NCI-H1694 (cell line): ENCODE data around the gene BUD31.
"Not testable (repeated sequence)": the region's sequence is repeated elsewhere in the genome, so short reads cannot be mapped to it uniquely, and the experiment has no call there.

ENCODE experiments used
- DNase-seq: peaks from one replicate; lab custom pipeline; 2025; lab: John Stamatoyannopoulos, UW

The BUD31 gene

DNA sequence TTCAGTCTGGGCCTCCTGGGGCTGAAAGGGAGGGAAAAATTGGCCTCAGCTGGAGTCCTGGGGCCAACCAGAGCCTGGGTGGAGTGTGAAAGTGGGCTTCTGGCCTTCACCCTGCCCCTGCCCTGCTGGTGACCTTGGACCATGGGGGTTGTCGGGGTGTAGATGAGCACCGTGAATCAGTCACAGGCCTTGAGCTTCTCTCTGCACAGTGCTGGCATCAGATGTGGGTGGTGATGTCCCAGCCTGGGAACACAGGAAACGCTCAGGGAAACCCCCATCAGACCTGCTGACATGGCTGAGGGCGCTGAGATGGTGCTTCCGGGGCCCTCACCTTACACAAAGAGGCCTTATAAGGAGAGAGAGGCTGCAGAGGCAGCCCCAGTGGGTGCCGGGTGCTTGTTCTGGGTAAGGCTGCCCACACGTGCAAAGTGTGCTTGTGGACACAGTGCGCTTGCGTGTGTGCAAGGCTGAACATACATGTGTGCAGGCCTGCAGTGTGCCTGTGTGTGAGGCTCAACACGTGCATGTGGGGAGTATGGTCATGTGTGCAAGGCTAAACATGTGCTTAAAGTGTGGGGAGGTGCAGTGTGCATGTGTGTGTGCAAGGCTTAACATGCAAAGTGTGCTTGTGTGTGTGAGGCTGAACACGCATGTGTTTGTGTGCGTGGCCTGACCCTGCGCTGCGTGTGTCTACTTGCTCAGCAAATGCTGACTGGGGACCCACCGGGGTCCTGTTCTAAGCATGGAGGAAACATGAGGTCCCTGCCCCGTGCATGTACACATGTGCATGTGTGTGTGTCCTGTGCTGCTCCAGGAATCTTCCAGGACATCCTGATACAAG is 27.7 kb upstream of the BUD31 start:
- no peak for DNase-seq

DNA sequence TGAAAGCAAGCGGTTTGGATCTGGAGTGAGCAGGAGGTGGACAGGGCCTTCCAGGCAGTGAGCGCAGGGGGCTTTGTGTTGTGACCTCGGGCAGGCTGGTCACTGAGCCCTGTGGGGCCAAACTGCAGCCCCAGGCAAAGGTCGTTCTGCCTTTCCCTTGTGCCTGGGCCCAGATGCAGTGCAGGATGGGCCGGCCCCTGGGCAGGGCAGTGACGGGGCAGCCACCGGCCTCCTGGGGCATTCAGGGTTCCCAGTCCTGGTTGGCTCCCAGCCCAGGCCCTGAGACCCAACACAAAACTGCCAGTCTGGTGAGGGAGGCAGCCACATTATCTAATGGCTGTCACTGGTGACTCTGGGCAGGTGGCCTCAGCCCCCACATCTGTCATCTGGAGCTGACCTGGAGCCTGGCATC is 27.1 kb upstream of the BUD31 start:
- DNase-seq = no peak

- no peak for DNase-seq
Observed at GRCh38 chr7:99383203-99383602, 25.6 kb upstream of the BUD31 start.

- no peak for DNase-seq
Observed at GRCh38 chr7:99383791-99384370, 24.9 kb upstream of the BUD31 start.

DNA sequence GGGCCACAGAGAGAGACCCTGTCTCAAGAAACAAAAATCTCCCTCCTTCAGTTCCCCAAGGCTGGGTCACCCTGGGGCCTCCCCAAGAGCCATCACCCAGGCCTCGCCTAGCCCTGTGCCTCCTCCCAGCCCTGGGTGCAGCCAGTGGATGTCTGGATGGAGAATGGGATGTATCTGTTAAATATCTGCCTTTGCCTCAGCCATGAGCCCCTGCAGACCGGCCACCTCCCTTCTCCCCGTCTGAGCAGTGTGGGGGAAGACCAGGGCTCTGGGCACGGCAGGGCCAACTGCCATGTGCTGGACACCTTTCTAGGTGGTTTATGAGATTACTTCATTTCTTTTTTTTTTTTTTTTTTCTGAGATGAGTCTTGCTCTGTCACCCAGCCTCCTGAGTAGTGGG is 24.2 kb upstream of the BUD31 start:
- no peak for DNase-seq

- DNase-seq = no peak
Observed at GRCh38 chr7:99385564-99385963, 23.2 kb upstream of the BUD31 start.

DNA sequence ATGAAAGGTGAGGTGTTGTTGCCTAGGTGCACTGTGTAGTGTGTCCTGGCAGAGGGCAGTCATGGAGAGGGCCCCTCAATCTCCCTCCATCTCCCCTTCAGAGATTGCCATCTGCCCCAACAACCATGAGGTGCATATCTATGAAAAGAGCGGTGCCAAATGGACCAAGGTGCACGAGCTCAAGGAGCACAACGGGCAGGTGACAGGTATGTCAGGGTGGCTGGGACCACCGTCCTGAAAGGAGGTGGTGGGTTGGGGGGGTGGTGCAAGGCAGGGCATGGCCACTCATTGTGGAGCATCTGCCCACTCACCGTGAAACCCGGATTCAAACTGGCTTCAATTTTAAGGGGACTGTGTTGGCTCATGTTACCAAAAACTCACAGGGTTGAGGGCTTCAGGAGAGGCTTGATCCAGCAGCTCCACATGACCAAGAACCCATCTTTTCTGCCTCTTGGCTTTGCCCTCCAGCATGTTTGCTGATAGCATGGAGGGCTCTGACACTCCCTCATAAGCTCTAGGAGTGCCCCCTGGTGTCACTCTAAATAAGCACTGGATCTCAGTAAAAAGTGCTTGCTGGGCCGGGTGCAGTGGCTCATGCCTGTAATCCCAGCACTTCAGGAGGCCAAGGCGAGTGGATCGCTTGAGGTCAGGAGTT is 22.1 kb upstream of the BUD31 start:
- DNase-seq = peak; percentile 17

DNA sequence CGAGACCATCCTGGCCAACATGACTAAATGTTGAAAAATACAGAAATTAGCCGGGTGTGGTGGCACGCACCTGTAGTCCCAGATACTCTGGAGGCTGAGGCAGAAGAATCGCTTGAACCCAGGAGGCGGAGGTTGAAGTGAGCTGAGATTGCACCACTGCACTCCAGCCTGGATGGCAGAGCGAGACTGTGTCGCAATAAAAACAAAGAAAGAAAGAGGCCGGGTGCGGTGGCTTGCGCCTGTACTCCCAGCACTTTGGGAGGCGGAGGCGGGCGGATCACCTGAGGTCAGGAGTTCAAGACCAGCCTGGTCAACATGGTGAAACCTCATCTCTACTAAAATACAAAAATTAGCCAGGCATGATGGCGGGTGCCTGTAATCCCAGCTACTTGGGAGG is 21.5 kb upstream of the BUD31 start:
- DNase-seq = not testable (repeated sequence)

DNA sequence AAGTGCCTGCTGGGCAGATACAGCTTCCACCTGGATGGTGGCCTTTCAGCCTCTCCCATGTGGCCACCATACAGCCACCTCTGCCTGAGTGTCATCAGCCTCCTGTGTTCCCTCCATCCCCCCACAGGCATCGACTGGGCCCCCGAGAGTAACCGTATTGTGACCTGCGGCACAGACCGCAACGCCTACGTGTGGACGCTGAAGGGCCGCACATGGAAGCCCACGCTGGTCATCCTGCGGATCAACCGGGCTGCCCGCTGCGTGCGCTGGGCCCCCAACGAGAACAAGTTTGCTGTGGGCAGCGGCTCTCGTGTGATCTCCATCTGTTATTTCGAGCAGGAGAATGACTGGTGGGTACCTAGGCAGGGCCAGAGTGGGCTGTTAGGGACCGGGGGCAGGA is 20.9 kb upstream of the BUD31 start:
- DNase-seq = no peak

- DNase-seq = no peak
Observed at GRCh38 chr7:99389772-99390171, 19.0 kb upstream of the BUD31 start.

DNA sequence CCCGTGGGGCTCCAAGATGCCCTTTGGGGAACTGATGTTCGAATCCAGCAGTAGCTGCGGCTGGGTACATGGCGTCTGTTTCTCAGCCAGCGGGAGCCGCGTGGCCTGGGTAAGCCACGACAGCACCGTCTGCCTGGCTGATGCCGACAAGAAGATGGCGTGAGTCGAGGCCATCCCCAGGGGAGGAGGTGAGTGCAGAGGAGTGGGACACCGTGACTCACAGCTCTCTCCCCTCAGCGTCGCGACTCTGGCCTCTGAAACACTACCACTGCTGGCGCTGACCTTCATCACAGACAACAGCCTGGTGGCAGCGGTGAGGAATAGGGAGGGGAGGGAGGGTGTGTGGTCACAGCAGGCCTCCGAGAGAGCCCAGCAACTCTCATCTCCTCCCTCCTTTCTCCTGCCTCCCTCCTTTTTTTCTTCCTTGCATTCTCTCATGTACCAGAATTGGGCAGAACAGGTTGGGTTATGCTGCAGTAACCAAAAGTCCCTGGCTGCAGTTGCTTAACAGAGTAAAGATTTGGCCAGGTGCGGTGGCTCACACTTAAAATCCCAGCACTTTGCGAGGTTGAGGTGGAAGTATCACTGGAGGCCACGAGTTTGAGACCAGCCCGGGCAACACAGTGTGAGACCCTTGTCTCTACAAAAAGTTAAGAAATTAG is 17.7 kb upstream of the BUD31 start:
- DNase-seq = no peak

DNA sequence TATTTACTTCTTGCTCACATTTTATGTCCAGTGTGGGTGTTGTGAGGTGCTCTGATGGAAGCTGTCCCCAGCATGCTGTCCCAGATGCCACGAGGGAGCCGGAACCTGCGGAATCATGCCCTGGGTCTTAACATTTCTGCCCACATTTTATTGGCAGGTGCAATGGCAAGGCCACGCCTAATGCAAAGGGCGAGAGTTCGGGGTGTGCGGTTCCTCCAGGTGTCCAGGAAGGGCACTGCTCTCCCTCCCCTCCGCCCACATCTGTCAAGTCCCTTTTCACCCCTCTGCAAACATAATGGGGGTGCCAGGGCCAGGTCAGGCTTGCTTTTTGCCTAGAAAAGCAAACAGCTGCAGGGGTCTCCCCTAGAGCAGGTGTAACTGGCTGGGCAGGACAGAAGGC is 16.7 kb upstream of the BUD31 start:
- DNase-seq = no peak

DNA sequence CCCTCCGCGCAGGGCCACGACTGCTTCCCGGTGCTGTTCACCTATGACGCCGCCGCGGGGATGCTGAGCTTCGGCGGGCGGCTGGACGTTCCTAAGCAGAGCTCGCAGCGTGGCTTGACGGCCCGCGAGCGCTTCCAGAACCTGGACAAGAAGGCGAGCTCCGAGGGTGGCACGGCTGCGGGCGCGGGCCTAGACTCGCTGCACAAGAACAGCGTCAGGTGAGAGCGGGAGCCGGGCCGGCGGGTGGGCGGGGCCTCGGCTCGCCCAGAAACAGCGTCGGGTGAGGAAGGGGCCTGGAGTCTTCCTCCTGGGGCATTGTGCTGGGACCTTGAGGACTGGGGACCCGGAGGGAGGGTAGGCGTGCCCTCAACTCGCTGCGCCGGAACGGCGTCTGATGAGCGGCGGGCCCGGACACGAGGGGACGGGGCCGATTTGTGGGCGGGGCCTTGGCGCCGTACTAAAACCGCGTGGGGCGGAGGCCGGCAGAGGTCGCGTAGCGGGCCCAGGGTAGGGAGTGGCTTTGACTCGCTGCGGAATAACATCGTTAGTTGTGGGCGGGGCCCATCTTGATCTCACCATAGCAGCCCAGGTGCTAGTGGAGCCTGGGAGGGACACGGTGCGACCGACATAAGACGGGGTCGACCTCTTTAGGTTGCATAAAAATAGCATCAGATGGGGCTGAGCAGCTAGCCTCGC is 16.0 kb upstream of the BUD31 start:
- no peak for DNase-seq

GRCh38 chr7:99393355-99394187 is 15.2 kb upstream of the BUD31 start:
- no peak for DNase-seq

- DNase-seq = no peak
Observed at GRCh38 chr7:99394188-99394502, 14.6 kb upstream of the BUD31 start.

DNA sequence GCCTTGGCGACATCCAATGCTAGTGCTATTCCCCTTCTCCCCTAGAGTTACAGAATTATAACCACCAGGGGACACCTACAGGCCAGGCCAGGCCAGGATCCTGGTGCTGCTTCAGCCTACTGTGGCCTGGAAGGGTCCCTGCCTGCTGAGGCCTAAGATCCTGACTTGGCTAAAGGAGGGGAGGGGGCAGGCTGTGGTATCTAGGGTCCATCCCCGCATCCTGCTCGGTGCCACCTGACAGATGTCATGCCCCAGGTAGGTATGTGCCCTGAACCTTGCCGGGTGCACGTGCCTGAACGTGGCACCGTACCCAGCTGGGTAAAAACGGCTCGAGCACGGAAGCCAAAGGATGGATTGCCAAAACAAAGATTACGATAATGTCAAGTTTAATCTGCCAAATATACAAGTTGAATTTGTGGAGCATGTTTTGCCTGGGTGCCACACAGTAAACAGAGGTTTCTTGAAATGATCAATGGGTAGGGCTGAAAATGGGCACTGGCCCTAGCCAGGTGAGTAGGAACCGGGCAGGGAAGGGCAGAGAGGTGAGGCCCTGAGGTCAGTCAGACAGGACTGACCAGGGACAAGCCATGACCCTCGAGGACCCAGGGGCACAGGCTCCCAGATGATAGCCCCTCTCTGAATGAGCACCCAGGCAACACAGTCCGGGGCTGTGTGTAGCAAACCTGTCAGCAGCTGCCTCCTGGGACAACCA is 13.0 kb upstream of the BUD31 start:
- no peak for DNase-seq

DNA sequence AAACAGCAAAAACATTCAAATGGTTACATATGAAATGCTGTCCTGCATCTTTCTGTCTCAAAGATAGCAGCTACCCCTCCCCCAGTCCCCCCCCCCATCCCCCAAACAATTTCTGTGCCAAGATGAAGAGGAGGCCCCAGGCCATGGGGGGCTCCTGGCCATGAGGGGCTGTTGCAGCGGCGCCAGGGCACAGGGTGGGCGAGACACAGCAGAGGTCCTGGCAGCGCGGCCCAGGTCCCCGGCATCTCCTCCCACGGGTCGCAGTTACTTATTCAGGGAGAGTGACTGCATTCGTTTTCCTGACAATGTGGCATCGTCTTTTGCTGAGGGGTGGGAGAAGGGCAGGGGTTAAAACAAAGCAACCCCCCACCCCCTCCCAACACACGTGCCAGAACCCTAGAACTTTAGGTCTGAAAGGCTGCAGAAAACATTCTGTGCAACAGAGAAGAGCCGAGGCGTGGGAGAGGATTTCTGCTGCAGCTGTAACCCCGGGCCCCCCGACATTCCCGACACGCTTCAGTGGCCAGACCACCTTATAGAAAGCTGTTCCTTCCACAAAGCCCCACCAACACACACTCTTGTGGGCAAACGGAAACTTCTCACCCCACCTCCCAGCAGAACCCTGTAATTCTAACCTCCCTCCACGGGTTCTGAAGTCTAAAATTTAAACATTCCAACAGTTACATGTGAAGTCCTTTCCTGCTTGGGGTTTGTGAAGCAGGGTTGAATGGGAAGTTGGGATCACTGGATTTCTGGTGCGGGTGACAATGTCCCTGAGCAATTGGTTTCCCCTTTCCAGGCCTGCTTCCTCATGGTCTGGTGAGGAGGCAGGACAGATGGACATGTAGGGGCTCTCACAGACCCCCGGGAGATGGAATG is 12.1 kb upstream of the BUD31 start:
- DNase-seq = no peak

DNA sequence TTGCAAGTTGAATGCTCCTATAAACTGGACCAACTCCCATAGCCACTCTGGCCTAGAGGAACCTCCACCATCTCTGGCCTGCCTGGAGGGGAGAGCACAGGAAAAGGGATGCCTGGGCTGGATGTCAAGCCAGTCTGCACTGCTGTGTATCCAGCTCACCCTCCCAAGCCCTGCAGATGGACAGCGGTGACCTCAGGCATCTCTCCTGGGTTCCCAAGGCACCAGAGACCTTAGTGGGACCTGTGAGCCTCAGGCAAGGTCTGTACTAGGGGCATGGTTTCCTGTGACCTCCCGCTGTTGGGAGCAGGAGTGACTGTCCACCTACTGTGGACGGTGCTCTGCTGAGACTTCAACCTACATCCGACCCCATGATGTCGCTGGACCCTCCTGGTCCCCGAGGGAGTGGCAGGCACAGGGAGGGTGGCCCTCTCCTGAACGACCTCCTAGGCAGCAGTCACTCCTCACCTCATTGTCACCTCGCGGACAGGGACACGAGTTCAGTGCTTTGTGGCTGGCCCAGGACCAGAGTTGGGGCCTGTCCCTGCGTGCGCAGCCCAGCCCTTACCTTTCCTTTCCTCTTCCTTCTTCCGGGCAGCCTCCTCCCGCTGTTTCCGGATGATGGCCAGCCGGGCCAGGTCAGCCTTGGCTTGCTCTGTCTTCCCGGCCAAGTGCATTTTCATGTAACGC is 11.3 kb upstream of the BUD31 start:
- DNase-seq = no peak

DNA sequence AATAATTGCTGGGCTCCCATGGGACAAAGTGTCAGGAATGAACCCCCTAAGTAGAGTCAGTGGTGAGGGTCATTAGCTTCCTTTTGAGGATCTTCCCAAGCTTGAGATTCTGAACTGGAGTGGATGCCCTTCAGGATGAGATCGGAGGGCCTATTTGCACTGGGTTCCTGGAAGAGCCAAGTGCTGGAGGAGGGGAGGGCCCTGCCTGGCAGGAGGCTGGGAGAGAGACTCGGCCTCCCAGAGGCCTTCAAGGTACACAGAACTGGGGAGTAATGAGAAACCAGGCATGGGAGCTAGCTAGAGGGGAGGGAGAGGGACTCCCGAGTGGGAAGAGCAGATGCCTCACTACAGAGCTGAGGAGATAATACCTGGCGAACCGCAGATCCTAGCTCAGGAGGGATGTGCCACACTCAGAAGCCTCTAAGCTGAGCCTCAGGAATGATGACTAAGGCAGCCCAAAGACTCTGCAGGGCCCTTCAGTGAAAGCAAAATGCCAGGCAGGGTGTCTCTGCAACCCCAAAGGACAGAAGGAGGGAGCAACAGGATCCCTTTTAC is 9.8 kb upstream of the BUD31 start:
- no peak for DNase-seq
